AG04449 (cell line): ENCODE measurements around the gene CLEC4A.
"Not testable (repeated sequence)": the region's sequence is repeated elsewhere in the genome, so short reads cannot be mapped to it uniquely, and the experiment has no call there.

Source experiments
- CTCF ChIA-PET: fragments of 350-600 bp; formaldehyde crosslinking; extraction: SDS; loops from one replicate; lab custom pipeline; 2021; ENCODE audit warnings: antibody characterized with exemption; lab: Yijun Ruan, JAX
- POLR2A ChIA-PET: fragments of 400-600, 350-600 bp; formaldehyde crosslinking; extraction: SDS; loops from one replicate; lab custom pipeline; 2020; ENCODE audit warnings: antibody characterized with exemption, inconsistent platforms; lab: Yijun Ruan, JAX
- DNase-seq: peaks from one replicate; pipeline ENCODE4 v3.0.0-alpha.2; 2010; ENCODE audit warnings: low read depth, low spot score
- H3K4me3 ChIP-seq: 2 replicates; pipeline ENCODE4 v1.5.1; 2011; ENCODE audit warnings: low read depth, mild to moderate bottlenecking, control low read depth, low read length
- TF ChIP-seq, protein P1 (sequence below): IDR thresholded peaks from one replicate; pipeline ENCODE4 v1.5.1; 2011; ENCODE audit warnings: mild to moderate bottlenecking, moderate library complexity, low read length, control low read depth, inconsistent platforms; ENCODE audit not compliant: insufficient read depth; ENCODE audit errors: missing control alignments

CLEC4A gene

DNA sequence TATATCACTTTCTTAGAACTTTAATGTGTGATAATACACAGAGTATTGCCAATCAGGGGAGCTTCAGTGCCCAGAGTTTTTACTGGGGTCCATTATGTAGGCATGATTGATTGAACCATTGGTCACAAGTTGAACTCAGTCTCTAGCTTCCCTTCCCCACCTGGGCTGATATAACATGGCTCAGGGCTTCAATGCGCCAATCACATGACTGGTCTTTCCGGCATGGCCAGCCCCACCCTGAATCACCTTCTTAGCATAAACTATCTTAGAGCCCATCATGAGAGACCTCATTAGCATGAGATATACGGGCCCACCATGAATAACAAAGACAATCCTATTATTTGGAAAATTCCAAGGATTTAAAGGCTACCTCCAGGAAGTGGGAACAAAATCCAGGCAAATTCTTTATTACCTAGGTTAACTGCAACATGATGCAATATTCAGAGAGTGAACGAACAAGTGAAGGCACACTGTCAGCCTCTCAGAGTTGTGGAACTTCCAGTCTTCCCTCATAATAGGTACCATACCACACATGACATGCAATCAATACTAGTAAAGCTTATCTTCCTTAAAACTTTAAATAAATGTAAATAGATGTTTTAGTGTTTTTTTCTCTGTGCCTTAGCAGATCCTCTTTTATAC lies 3.2 kb upstream of the CLEC4A start:
- no peak for DNase-seq
- TF ChIP-seq, protein P1, sequence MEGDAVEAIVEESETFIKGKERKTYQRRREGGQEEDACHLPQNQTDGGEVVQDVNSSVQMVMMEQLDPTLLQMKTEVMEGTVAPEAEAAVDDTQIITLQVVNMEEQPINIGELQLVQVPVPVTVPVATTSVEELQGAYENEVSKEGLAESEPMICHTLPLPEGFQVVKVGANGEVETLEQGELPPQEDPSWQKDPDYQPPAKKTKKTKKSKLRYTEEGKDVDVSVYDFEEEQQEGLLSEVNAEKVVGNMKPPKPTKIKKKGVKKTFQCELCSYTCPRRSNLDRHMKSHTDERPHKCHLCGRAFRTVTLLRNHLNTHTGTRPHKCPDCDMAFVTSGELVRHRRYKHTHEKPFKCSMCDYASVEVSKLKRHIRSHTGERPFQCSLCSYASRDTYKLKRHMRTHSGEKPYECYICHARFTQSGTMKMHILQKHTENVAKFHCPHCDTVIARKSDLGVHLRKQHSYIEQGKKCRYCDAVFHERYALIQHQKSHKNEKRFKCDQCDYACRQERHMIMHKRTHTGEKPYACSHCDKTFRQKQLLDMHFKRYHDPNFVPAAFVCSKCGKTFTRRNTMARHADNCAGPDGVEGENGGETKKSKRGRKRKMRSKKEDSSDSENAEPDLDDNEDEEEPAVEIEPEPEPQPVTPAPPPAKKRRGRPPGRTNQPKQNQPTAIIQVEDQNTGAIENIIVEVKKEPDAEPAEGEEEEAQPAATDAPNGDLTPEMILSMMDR: no peak
- CTCF ChIA-PET: interaction anchor here (1.1 to 4.5 kb wide), 3 partner anchors 11 to 118 kb away, joined by 3 to 35 read pairs (median 6); no protein-coding TSS in a partner anchor
- POLR2A ChIA-PET: no interaction called here
- H3K4me3 ChIP-seq: no peak overlapping the region

DNA sequence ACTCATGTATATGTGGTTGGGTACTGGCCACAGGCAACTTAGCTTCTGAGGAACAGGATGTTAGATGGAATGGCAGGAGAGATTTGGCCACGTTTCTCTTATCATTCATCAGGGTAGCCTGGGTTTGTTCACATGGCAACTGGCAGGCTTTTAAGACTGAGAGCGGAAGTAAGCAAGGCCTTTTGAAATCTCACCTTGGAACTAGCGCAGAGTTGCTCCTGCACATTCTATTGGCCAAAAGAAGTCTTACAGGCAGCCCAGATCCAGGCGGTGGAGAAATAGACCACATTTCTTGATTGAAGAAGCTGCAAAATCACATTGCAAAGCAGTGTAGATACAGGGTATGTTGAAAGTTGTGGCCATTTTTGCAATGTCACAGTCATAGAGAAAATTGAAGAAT lies 3.7 kb downstream of the CLEC4A start:
- no peak overlapping the region for H3K4me3 ChIP-seq
- DNase-seq: no peak
- ChIA-PET CTCF (interaction anchor here (3.5 kb wide), 1 partner anchor 18 kb away, joined by 16 read pairs; no protein-coding TSS in a partner anchor), POLR2A (no interaction called here)
- TF ChIP-seq, protein P1: no peak

DNA sequence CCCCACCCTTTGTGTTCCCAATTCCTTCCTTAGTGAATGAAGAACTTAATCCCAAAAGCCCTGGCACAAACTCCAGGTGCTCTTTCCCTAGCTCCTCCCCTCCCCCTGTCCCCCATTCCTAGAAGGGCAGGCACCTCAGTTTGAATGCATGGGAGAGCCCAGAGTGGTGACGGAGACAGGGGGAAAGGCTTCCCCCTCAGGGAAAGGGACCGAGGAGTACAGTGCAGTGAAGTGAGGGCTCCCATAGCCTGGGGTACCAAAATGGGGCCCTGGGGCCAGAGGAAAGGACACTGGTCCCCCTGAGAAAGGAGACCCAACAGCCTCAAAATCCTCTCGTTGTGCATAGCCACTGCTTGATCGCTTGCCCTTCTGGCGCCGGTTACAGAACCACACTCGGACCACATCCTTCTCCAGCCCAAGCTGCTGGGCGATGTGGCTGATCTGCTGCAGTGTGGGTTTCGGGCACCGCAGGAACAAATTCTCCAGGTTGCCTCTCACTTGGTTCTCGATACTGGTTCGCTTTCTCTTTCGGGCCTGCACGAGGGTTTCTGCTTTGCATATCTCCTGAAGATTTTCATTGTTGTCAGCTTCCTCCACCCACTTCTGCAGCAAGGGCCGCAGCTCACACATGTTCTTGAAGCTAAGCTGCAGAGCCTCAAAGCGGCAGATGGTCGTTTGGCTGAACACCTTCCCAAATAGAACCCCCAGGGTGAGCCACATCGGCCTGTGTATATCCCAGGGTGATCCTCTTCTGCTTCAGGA lies 10.4 kb downstream of the CLEC4A start:
- POLR2A ChIA-PET, H3K4me3 ChIP-seq, DNase-seq: not testable (repeated sequence)
- CTCF ChIA-PET: interaction anchor here (0.7 to 1.3 kb wide), 2 partner anchors 20 to 104 kb away, joined by 3 read pairs; no protein-coding TSS in a partner anchor

DNA sequence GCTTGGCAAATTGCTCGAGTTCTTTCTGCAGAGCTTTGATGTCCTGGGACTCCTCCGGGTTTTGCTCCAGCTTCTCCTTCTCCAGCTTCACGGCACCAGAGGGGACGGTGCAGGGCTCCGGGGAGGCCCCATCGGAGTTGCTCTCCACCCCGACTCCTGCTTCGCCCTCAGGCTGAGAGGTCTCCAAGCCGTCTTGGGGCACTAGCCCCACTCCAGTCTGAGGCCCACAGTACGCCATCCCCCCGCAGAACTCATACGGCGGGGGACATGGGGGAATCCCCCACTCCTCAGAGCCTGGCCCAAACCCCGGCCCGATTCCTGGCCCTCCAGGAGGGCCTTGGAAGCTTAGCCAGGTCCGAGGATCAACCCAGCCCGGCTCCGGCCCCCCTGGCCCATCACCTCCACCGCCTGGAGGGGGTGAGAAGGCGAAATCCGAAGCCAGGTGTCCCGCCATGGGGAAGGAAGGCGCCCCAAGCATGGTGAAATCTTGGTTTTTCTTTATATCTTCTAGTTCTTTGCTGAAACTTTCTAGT lies 11.0 kb downstream of the CLEC4A start:
- CTCF ChIA-PET, POLR2A ChIA-PET: not testable (repeated sequence)

DNA sequence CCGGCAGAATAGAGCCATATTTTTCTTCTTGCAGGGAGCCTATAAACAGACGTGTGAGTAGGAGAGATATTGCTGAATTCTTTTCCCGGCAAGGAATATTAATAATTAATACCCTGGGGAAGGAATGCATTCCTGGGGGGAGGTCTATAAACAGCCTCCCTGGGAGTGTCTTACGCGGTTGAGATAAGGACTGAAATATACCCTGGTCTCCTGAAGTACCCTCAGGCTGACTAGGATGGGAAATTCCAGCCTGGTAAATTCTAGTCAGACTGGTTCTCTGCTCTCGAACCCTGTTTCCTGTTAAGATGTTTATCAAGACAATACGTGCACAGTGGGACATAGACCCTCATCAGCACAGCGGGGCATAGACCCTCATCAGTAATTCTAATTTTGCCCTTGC lies 18.2 kb downstream of the CLEC4A start:
- DNase-seq, H3K4me3 ChIP-seq, CTCF ChIA-PET, POLR2A ChIA-PET: not testable (repeated sequence)

More for the DNA sequence above, 11.0 kb downstream of the CLEC4A start:
- not testable (repeated sequence) for H3K4me3 ChIP-seq, DNase-seq

DNA sequence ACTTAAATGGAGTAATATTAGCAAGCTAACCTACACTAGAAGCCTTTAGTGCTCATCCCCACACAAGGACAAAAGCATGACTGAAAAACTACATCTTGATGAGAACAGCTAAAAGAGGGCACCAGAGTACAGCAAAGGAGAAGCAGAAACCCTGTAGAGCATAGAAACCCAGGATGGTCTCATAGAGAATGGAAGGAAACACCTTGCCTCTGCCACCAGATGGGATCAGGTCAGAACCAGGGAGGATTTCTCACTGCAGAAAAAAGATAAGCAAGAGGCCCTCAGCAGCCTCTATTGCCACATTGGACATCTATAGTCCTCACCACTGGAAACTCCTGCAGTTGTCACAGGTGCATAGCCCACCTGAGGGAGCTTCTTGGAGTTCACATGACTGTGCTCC lies 19.8 kb downstream of the CLEC4A start:
- TF ChIP-seq, protein P1: no peak
- no peak overlapping the region for H3K4me3 ChIP-seq
- ChIA-PET POLR2A (no interaction called here), CTCF (interaction anchor here (1.2 kb wide), 1 partner anchor 34 kb away, joined by 3 read pairs; no protein-coding TSS in a partner anchor)
- no peak for DNase-seq

DNA sequence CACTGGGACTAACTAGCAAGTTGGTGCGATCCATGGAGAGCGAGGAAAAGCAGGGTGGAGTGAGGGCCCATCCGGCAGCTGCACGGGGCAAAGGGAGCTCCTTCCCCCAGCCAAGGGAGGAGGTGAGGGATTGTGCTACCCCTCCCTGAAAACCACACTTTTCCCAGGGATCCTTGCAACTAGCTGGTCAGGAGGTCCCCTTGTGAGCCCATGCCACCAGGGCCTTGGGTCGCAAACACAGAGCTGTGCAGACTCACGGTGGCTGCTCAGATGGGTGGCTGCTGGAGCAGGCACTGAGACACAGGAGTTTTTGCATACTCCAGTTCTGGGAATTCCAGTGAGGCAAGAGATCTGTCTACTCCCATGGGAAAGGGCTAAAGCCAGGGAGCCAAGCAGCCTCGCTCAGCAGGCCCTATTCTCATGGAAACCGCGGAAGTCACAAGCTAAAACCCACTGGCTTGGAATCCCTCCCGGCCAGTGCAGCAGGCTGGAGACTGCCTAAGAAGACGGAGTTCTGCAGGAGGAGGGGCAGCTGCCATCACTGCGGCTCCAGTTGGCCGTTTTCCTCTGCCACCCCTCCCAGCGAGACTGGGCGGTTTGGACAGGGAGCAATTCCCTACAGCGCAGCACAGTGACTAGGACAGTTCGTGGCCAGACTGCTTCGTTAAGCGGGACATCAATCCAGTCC lies 22.5 kb downstream of the CLEC4A start:
- TF ChIP-seq, protein P1: no peak
- H3K4me3 ChIP-seq: no peak overlapping the region; the same call in 1 of the 2 replicates
- DNase-seq: peak; percentile 82
- ChIA-PET POLR2A (no interaction called here), CTCF (no interaction called here)
